ENCODE measurements around the gene NCOA5. TPM values are rescaled to one million over a fixed set of nuclear protein-coding genes. Genes with fewer than 3 reads are reported as not detected.

Gene NCOA5
- total and polyA plus RNA-seq, 4 donors = 3.2 to 10.4 (median 8.7) TPM

DNA sequence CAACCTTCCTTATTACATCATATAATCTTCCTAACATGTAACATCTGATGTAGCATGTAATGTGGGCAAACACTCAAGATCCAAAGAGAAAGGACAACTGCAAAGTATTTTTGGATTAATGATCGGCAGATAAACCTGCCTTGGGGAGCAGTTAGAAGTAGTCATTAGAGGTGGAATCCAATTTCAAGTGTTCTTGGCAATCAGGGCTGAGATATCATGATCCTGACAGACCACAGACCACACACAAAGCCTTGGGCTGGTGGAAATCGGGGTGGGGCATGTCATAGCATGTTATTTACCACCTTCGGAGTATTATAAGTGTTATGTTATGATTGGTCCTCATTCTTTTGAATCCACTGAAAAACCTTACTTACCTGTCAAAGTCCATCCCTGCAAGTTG, 16.3 kb downstream of the NCOA5 start (continued):
- TF ChIP-seq, protein P1, sequence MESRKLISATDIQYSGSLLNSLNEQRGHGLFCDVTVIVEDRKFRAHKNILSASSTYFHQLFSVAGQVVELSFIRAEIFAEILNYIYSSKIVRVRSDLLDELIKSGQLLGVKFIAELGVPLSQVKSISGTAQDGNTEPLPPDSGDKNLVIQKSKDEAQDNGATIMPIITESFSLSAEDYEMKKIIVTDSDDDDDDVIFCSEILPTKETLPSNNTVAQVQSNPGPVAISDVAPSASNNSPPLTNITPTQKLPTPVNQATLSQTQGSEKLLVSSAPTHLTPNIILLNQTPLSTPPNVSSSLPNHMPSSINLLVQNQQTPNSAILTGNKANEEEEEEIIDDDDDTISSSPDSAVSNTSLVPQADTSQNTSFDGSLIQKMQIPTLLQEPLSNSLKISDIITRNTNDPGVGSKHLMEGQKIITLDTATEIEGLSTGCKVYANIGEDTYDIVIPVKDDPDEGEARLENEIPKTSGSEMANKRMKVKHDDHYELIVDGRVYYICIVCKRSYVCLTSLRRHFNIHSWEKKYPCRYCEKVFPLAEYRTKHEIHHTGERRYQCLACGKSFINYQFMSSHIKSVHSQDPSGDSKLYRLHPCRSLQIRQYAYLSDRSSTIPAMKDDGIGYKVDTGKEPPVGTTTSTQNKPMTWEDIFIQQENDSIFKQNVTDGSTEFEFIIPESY (IDR thresholded peaks at IDR 0.05) = no peak
- TF ChIP-seq FOXA1 (IDR thresholded peaks at IDR 0.05) (no peak), JUND (IDR thresholded peaks at IDR 0.05) (no peak), HNF4A (conservative IDR thresholded peaks at IDR 0.05) (no peak), FOXA2 (IDR thresholded peaks at IDR 0.05) (no peak), NR2F2 (IDR thresholded peaks at IDR 0.05) (no peak), RXRA (IDR thresholded peaks at IDR 0.05) (no peak)
- TF ChIP-seq, protein P2, sequence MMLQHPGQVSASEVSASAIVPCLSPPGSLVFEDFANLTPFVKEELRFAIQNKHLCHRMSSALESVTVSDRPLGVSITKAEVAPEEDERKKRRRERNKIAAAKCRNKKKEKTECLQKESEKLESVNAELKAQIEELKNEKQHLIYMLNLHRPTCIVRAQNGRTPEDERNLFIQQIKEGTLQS (IDR thresholded peaks at IDR 0.05) = no peak

DNA sequence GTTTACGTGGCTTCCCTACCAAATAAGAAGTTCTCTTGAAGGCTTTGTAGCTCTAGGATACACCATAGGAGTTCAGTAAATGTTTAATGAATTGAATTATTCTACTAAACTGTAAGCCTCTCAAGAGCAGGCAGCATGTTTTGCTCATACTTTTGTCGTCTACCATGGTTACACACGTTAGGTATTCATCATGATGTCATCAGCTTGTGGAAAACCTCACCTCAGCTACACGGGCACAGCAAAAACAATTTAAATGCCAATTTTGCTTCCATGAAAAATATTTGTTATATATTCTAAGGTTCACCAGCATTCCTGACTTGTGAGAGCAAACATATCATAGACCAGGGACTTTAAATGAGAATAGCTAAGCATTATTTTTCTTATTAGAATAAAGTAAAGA, 16.7 kb downstream of the NCOA5 start:
- DNase-seq (ENCODE audit: low spot score) = no peak
- WGBS = 97% methylated on average over 4 of the region's 4 CpGs
- Histone ChIP-seq H3K27ac (ENCODE audit: low read depth in 1 of 2, low read length in 2 of 2) (no peak overlapping the region), H3K36me3 (ENCODE audit: control insufficient read depth in 4 of 4, insufficient read depth in 3 of 4, low read depth in 1 of 4, low read length in 3 of 4) (peaks cover 4 to 38% (median 33%) of the 10 kb centered on the region in 4 donors), H3K9me3 (ENCODE audit: control insufficient read depth in 4 of 4, low read length in 3 of 4) (no peaks in the 10 kb centered on the region), H3K4me3 (ENCODE audit: low read depth in 1 of 3, low read length in 3 of 3) (no peak overlapping the region), H3K4me1 (ENCODE audit: control insufficient read depth in 4 of 4, insufficient read depth in 4 of 4, low read length in 3 of 4) (no peaks in the 10 kb centered on the region), H3K27me3 (ENCODE audit: control insufficient read depth in 4 of 4, insufficient read depth in 4 of 4, low read length in 3 of 4) (no peaks in the 10 kb centered on the region), H3K9ac (ENCODE audit: low read depth in 1 of 2, low read length in 2 of 2) (no peak overlapping the region)
- no peak for TF ChIP-seq HNF4A (conservative IDR thresholded peaks at IDR 0.05)
- TF ChIP-seq HNF4G (IDR thresholded peaks at IDR 0.05) = no peak
- no peak for TF ChIP-seq RXRA (IDR thresholded peaks at IDR 0.05)
- TF ChIP-seq, protein P3, sequence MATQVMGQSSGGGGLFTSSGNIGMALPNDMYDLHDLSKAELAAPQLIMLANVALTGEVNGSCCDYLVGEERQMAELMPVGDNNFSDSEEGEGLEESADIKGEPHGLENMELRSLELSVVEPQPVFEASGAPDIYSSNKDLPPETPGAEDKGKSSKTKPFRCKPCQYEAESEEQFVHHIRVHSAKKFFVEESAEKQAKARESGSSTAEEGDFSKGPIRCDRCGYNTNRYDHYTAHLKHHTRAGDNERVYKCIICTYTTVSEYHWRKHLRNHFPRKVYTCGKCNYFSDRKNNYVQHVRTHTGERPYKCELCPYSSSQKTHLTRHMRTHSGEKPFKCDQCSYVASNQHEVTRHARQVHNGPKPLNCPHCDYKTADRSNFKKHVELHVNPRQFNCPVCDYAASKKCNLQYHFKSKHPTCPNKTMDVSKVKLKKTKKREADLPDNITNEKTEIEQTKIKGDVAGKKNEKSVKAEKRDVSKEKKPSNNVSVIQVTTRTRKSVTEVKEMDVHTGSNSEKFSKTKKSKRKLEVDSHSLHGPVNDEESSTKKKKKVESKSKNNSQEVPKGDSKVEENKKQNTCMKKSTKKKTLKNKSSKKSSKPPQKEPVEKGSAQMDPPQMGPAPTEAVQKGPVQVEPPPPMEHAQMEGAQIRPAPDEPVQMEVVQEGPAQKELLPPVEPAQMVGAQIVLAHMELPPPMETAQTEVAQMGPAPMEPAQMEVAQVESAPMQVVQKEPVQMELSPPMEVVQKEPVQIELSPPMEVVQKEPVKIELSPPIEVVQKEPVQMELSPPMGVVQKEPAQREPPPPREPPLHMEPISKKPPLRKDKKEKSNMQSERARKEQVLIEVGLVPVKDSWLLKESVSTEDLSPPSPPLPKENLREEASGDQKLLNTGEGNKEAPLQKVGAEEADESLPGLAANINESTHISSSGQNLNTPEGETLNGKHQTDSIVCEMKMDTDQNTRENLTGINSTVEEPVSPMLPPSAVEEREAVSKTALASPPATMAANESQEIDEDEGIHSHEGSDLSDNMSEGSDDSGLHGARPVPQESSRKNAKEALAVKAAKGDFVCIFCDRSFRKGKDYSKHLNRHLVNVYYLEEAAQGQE (IDR thresholded peaks at IDR 0.05) = no peak
- TF ChIP-seq EGR1 (IDR thresholded peaks at IDR 0.05; ENCODE audit: low read depth in 2 of 2) = no peak
- TF ChIP-seq FOXA2 (IDR thresholded peaks at IDR 0.05) = no peak
- TF ChIP-seq GABPA (IDR thresholded peaks at IDR 0.05 in 1 of 2, conservative IDR thresholded peaks at IDR 0.05 in 1 of 2) = no peak

DNA sequence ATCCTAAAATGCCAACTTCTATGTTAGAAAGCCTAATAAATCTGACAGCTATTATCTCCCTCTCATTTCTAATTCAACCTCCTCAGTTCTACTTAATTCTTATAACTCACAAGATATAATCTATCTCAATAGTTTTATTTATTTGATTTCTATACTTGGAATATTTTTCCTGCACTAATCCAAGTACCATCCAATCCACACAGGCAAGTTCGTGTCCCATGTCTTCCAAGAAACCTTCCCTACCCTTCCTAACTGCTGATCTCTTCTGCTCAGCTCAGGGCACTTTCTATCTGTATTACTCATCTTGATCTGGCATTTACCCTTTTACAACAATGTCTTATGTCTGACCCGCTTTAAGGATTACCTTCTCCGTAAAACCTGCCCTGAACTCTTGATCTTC, 18.2 kb downstream of the NCOA5 start:
- no peaks in the 10 kb centered on the region for H3K4me1 ChIP-seq (ENCODE audit: control insufficient read depth in 4 of 4, insufficient read depth in 4 of 4, low read length in 3 of 4)

More for the DNA sequence above, 18.2 kb downstream of the NCOA5 start:
- Histone ChIP-seq H3K9ac (ENCODE audit: low read depth in 1 of 2, low read length in 2 of 2) (no peak overlapping the region), H3K27me3 (ENCODE audit: control insufficient read depth in 4 of 4, insufficient read depth in 4 of 4, low read length in 3 of 4) (no peaks in the 10 kb centered on the region), H3K9me3 (ENCODE audit: control insufficient read depth in 4 of 4, low read length in 3 of 4) (no peaks in the 10 kb centered on the region), H3K4me3 (ENCODE audit: low read depth in 1 of 3, low read length in 3 of 3) (no peak overlapping the region), H3K36me3 (ENCODE audit: control insufficient read depth in 4 of 4, insufficient read depth in 3 of 4, low read depth in 1 of 4, low read length in 3 of 4) (peaks cover 4 to 48% (median 42%) of the 10 kb centered on the region in 4 donors), H3K27ac (ENCODE audit: low read depth in 1 of 2, low read length in 2 of 2) (no peak overlapping the region)
- WGBS = 96% methylated on average over 3 of the region's 3 CpGs
- DNase-seq (ENCODE audit: low spot score) = no peak
- TF ChIP-seq EGR1 (IDR thresholded peaks at IDR 0.05; ENCODE audit: low read depth in 2 of 2) = no peak
- no peak for TF ChIP-seq TAF1 (conservative IDR thresholded peaks at IDR 0.05)
- TF ChIP-seq SP1 (IDR thresholded peaks at IDR 0.05) = no peak
- TF ChIP-seq YY1 (IDR thresholded peaks at IDR 0.05) = no peak
- TF ChIP-seq RXRA (IDR thresholded peaks at IDR 0.05) = no peak
- TF ChIP-seq, protein P4, sequence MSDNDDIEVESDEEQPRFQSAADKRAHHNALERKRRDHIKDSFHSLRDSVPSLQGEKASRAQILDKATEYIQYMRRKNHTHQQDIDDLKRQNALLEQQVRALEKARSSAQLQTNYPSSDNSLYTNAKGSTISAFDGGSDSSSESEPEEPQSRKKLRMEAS (IDR thresholded peaks at IDR 0.05) = no peak
